Stomach (tissue), 4 donors: ENCODE data around the gene RABGGTB.

Experiments
- CTCF ChIP-seq, 7 experiments: fragments of 450-650 bp in 4 of 7; fragments of 200-600 bp in 3 of 7; sonication (generic) in 3 of 7; IDR thresholded peaks; one replicate each; pipeline ENCODE4 v1.5.1; 2016 to 2019; ENCODE audit warnings: antibody characterized with exemption in 7 of 7, control low read depth in 2 of 7, mild to moderate bottlenecking in 1 of 7
- EP300 ChIP-seq: sonication (generic); formaldehyde crosslinking; IDR thresholded peaks from one replicate; pipeline ENCODE4 v1.6.1; 2017; ENCODE audit warnings: antibody characterized with exemption
- POLR2A ChIP-seq, 4 donors: fragments of 450-650 bp; IDR thresholded peaks; one replicate each; pipeline ENCODE4 v1.6.1; 2016; ENCODE audit warnings: antibody characterized with exemption in 4 of 4, control low read depth in 2 of 4, mild to moderate bottlenecking in 1 of 4, moderate library complexity in 1 of 4
- POLR2AphosphoS5 ChIP-seq, 3 donors: sonication (generic); formaldehyde crosslinking; IDR thresholded peaks; one replicate each; pipeline ENCODE4 v1.6.1; 2016; ENCODE audit warnings: antibody characterized with exemption in 3 of 3

DNA sequence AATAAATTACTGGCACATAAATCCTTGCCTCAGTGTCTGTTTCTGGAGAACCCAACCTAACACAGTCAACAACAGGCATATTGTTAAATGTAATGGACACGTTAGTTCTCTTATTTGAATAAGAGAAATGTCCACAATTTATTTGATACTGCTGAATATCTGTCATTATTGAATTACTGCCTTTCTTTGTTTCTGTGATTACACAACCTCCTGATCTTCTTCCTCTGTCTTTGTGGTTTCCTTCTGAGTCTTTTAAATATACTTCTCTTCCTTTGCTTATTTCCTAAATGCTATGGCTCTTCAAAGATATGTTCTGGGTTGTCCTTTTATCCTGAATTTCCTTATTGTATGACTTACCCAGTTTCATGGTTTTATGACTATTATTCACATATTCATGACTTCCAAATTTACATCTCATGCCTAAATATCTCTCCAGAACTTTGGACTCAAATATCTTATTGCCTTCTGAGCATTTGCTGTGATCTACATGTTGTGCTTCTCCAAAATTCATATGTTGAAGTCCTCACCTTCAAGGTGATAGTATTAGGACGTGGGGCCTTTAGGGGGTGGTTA, 50.6 kb downstream of the RABGGTB start:
- TF ChIP-seq POLR2A (IDR thresholded peaks at IDR 0.05): no peak
- TF ChIP-seq POLR2AphosphoS5 (IDR thresholded peaks at IDR 0.05): no peak
- no peak for TF ChIP-seq CTCF (IDR thresholded peaks at IDR 0.05)
- TF ChIP-seq EP300: no peak
